Measurements from ENCODE around the gene HEXIM2. TPM values are rescaled to one million over a fixed set of nuclear protein-coding genes. Genes with fewer than 3 reads are reported as not detected.
A peak's percentile ranks its signal among the peaks of the same experiment; 100 is the strongest.

HEXIM2 gene
- total RNA-seq, 1 experiment from 2014 or later: 12.5 TPM

GRCh38 chr17:45127207-45127547, 34.5 kb upstream of the HEXIM2 start:
- H3K4ac ChIP-seq (ENCODE audit: low read depth, low read length): no peak overlapping the region
- H2BK12ac ChIP-seq (ENCODE audit: insufficient read length, low read depth, low read length): no peak overlapping the region
- no peak overlapping the region for H3K56ac ChIP-seq (ENCODE audit: insufficient read length, low read depth, low read length)
- no peak overlapping the region for H4K5ac ChIP-seq (ENCODE audit: insufficient read length, low read depth, low read length)
- H2AK5ac ChIP-seq (ENCODE audit: insufficient read length, low read length): no peak overlapping the region
- WGBS (ENCODE audit: extremely low coverage, insufficient read length, low lambda C conversion rate): no CpG with 5 or more reads among the region's 8 CpGs
- no peak overlapping the region for H3K4me3 Mint-ChIP-seq
- H3K9ac ChIP-seq (ENCODE audit: extremely low read depth, insufficient read length, low read length): no peak overlapping the region
- no peak overlapping the region for H3K18ac ChIP-seq (ENCODE audit: insufficient read length, low read depth, low read length)
- no peaks in the 10 kb centered on the region for H3K23me2 ChIP-seq (ENCODE audit: insufficient read length, low read depth, low read length, poor library complexity, severe bottlenecking)
- H3K79me1 ChIP-seq (ENCODE audit: insufficient read depth, low read depth, low read length, poor library complexity, severe bottlenecking): no peaks in the 10 kb centered on the region
- no peak overlapping the region for H3K4me2 ChIP-seq (ENCODE audit: insufficient read depth, insufficient read length, low read length)
- no peak overlapping the region; the same call in 1 of the 2 replicates for H3K14ac ChIP-seq (ENCODE audit: insufficient read depth, low read length)
- H3K36me3 Mint-ChIP-seq (ENCODE audit: insufficient read depth in 1 of 3, low read depth in 3 of 3): no peaks in the 10 kb centered on the region; a peak in 1 of 7 replicates
- H3K27me3 ChIP-seq (ENCODE audit: insufficient read depth, low read length): no peaks in the 10 kb centered on the region
- no peak overlapping the region for H2BK120ac ChIP-seq (ENCODE audit: low read depth, low read length, poor library complexity, severe bottlenecking)
- DNase-seq: no peak
- no peak overlapping the region for H2BK20ac ChIP-seq (ENCODE audit: low read depth, low read length, poor library complexity, severe bottlenecking)
- no peak overlapping the region for H2BK5ac ChIP-seq (ENCODE audit: insufficient read length, low read length)
- no peak overlapping the region for H2BK15ac ChIP-seq (ENCODE audit: low read depth, low read length)
- no peak overlapping the region for H3K23ac ChIP-seq (ENCODE audit: insufficient read length, low read depth, low read length)
- no peak overlapping the region for H2AFZ ChIP-seq (ENCODE audit: low read length)
- H3K9me3 ChIP-seq (ENCODE audit: control insufficient read depth, low read depth, low read length): no peaks in the 10 kb centered on the region
- H3K27ac Mint-ChIP-seq: peak overlapping the region in 1 of 3 experiments; percentile 64; a peak in 2 of 7 replicates
- no peak overlapping the region for H3K27ac ChIP-seq (ENCODE audit: insufficient read length, low read depth, low read length)
- no peaks in the 10 kb centered on the region for H3K79me2 ChIP-seq (ENCODE audit: insufficient read depth, low read length)
- H4K91ac ChIP-seq (ENCODE audit: insufficient read length, low read depth, low read length): no peak overlapping the region
- no peak overlapping the region for H3T11ph ChIP-seq (ENCODE audit: low read length)
- H4K20me1 ChIP-seq (ENCODE audit: control insufficient read depth, insufficient read depth, insufficient read length): no peaks in the 10 kb centered on the region
- H3K27me3 Mint-ChIP-seq (ENCODE audit: low read depth): no peaks in the 10 kb centered on the region; the same call in 1 of the 2 replicates
- no peak for TF ChIP-seq CTCF (conservative IDR thresholded peaks at IDR 0.05)
- H3K4me1 Mint-ChIP-seq: peaks cover 30 to 37% of the 10 kb centered on the region in 2 experiments
- H3K9me3 Mint-ChIP-seq: no peaks in the 10 kb centered on the region
- no peak overlapping the region for H4K8ac ChIP-seq (replicated peaks; ENCODE audit: insufficient read length, low read depth, low read length)
- H3K4me1 ChIP-seq (ENCODE audit: insufficient read depth, low read length): no peaks in the 10 kb centered on the region; the same call in 1 of the 2 replicates
